Psoas muscle (tissue), 8 donors: ENCODE results near the gene CSF2. TPM values are rescaled to one million over a fixed set of nuclear protein-coding genes. Genes with fewer than 3 reads are reported as not detected.

Source experiments
- ATAC-seq, 4 donors: fragments of 200-7000 bp; cut with Tn5 transposase; one replicate each; pipeline ENCODE4 v1.9.1; 2020; ENCODE audit warnings: moderate library complexity in 3 of 4, mild to moderate bottlenecking in 2 of 4
- DNase-seq, 2 donors: peaks; one replicate each; pipeline ENCODE4 v3.0.0-alpha.2; 2020
- H3K27ac ChIP-seq: fragments of 200-600 bp; one replicate; pipeline ENCODE4 v1.8.0; 2022
- H3K27me3 ChIP-seq, 3 donors: fragments of 200-600 bp in 1 of 3; one replicate each; pipeline versions ENCODE4 v1.6.1 to v1.8.0; 2013 to 2022; ENCODE audit warnings: low read length in 2 of 3, mild to moderate bottlenecking in 2 of 3, moderate library complexity in 1 of 3; ENCODE audit not compliant: insufficient read depth in 3 of 3
- H3K36me3 ChIP-seq, 2 donors: fragments of 200-600 bp in 1 of 2; one replicate each; pipeline versions ENCODE4 v1.6.1 to v1.8.0; 2013 to 2022; ENCODE audit warnings: low read depth in 1 of 2, mild to moderate bottlenecking in 1 of 2, moderate library complexity in 1 of 2; ENCODE audit not compliant: insufficient read depth in 1 of 2
- H3K4me1 ChIP-seq: fragments of 200-600 bp; one replicate; pipeline ENCODE4 v1.8.0; 2022
- H3K4me3 ChIP-seq: fragments of 200-600 bp; one replicate; pipeline ENCODE4 v1.8.0; 2022; ENCODE audit warnings: mild to moderate bottlenecking
- H3K9me3 ChIP-seq: fragments of 200-600 bp; one replicate; pipeline ENCODE4 v1.8.0; 2022
- WGBS, 3 donors: extraction: QIAGEN DNeasy Blood & Tissue Kit; methylation state at CpG; one replicate each; pipeline versions ENCODE4 v1.1.6 to v1.1.7; 2013; 5-methylcytosine and 5-hydroxymethylcytosine counted together
- intact Hi-C, 2 donors: fragments of 100-400 bp; cut with DNase I; formaldehyde crosslinking; loops; one replicate each; pipeline versions ENCODE4 v1.11.0 to v1.14.2; 2022
- polyA plus RNA-seq, 3 donors: library from polyadenylated mRNA; stranded (reverse); fragments of 200-250 nt; gene quantifications; one replicate each; pipeline ENCODE4 v1.2.3, GENCODE V29; 2013
- total RNA-seq, 4 donors: library from RNA; stranded (reverse); fragmentation: NEBNext Ultra II Directional in 2 of 4; extraction: Animal tissue kit (Norgen Biotek cat#: 25700) in 2 of 4; gene quantifications; one replicate each; pipeline versions ENCODE4 v1.2.1 to v1.2.4, GENCODE V29; 2021 to 2023
- TF ChIP-seq, protein P1 (sequence below): fragments of 200-600 bp; IDR thresholded peaks from one replicate; pipeline ENCODE4 v1.8.0; 2022; ENCODE audit warnings: antibody characterized with exemption
- donor health status: healthy with polysubstance abuse.
- donor health status: DM: no; HTN: no; CAD: no; lungs with moderate emphysema.
- donor health status: Bipolar disorder and iron deficiency.
- donor health status: healthy.
- donor health status: DM: yes; HTN: yes; CAD: no.
- donor health status: DM: no; HTN: no; CAD: no.
- donor health status: DM: no; HTN: no; CAD: no.
- donor health status: DM: yes; HTN: yes; CAD: no.

Gene CSF2
- total and polyA plus RNA-seq, 7 donors = 0.14 TPM; not detected in 6

DNA sequence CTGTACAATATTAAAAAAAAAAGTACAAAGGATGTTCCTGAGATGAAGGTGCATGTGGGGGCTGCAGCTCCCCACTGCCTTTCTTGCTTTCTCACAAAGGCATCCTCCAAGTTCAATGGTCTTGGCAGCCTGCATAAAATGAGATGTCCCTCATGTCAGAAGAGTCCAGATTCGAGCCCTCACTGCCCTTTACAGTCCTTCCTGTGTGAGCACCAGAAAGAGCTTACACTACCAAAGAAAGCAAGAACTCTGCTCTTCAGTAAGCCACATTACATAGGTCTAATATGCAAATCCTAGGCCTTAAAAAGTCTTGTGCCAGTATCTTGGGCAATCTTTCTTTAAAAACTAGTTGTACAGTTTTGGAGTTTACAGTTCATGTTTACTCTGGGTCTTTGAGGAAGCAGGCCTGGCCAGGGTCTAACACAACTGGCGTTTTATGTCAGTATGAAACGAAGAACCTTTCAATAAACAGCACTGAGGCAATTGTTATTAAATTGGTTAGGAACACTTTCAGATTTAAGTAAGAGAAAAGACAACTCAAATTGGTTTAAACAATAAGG lies 36.0 kb downstream of the CSF2 start:
- intact Hi-C loops = no loop called here
- Histone ChIP-seq H3K27ac (no peak overlapping the region), H3K4me1 (no peaks in the 10 kb centered on the region), H3K27me3 (no peaks in the 10 kb centered on the region), H3K9me3 (no peaks in the 10 kb centered on the region), H3K36me3 (no peaks in the 10 kb centered on the region), H3K4me3 (no peak overlapping the region)
- TF ChIP-seq, protein P1, sequence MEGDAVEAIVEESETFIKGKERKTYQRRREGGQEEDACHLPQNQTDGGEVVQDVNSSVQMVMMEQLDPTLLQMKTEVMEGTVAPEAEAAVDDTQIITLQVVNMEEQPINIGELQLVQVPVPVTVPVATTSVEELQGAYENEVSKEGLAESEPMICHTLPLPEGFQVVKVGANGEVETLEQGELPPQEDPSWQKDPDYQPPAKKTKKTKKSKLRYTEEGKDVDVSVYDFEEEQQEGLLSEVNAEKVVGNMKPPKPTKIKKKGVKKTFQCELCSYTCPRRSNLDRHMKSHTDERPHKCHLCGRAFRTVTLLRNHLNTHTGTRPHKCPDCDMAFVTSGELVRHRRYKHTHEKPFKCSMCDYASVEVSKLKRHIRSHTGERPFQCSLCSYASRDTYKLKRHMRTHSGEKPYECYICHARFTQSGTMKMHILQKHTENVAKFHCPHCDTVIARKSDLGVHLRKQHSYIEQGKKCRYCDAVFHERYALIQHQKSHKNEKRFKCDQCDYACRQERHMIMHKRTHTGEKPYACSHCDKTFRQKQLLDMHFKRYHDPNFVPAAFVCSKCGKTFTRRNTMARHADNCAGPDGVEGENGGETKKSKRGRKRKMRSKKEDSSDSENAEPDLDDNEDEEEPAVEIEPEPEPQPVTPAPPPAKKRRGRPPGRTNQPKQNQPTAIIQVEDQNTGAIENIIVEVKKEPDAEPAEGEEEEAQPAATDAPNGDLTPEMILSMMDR = no peak
- 83 to 85% (median 84%) methylated on average over 3 of the region's 3 CpGs for WGBS, 3 donors
- DNase-seq = no peak
- no peak for ATAC-seq

DNA sequence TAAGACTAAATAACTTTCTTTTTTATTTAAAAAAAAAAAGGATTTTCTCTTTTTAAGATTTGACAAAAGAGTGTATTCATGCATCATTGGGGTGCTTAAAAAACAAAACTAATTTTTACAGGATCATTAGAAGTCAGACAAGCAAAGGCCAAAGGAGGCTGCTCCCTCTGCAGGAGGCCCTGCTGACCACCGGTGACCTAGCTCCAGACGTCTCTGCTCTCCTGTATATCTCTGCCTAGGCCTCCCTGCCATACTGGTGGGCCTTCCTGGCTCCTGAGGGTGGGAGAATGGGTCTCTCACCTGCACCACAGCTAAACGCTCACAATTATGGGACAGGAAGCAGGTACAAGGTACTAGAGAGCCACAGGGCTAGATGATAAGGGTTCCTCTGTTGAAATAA lies 36.6 kb downstream of the CSF2 start:
- intact Hi-C loops = no loop called here

DNA sequence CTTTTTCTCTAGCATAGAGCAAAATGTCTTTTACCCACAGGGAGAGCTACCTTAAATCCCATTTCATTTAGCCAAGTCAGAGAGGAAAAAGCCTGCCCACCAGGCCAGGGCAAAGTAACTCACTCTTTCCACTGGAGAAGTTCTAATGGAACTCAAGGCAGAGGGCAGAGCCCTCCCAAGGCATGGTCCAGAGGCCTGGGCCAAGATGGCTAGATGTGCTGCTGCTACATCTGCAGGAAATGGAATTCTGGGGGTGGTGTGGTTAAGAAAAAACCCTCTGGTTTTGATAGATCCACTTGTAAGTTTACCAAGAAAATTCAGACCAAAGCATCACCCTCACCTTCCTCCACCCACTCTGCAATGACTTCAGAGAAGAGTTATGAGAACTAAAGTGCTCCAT lies 37.3 kb downstream of the CSF2 start:
- ATAC-seq = no peak
- intact Hi-C loops = no loop called here
- Histone ChIP-seq H3K27me3 (no peaks in the 10 kb centered on the region), H3K4me3 (no peak overlapping the region), H3K9me3 (no peaks in the 10 kb centered on the region), H3K36me3 (no peaks in the 10 kb centered on the region), H3K27ac (no peak overlapping the region), H3K4me1 (no peaks in the 10 kb centered on the region)
- TF ChIP-seq, protein P1 = no peak
- no peak for DNase-seq

More for the DNA sequence above, 36.6 kb downstream of the CSF2 start:
- Histone ChIP-seq H3K36me3 (no peaks in the 10 kb centered on the region), H3K4me3 (no peak overlapping the region), H3K27me3 (no peaks in the 10 kb centered on the region), H3K4me1 (no peaks in the 10 kb centered on the region), H3K27ac (no peak overlapping the region), H3K9me3 (no peaks in the 10 kb centered on the region)
- ATAC-seq (no peak), DNase-seq (no peak)
- 64 to 75% (median 72%) methylated on average over 3 of the region's 3 CpGs for WGBS, 3 donors
- TF ChIP-seq, protein P1 = no peak

DNA sequence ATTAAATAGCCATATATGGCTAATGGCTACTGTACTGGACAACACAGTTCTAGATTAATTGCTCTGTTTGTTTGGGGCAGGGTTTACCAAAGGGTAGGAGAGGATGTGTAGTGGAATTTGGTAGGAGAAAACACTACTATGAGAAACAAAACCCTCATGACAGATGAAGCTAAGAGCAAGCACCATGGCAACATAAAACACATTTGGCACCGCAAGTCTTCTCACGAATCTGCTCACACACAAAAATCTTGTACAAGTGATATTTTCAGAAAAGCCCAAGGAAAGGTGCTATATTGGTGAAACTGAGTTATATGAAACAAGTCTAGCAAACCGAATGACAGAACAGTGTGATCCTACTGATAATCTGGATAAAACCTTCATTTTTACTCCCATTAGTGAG lies 38.5 kb downstream of the CSF2 start:
- no peak for DNase-seq
- ATAC-seq = no peak
- WGBS, 3 donors = 79 to 83% (median 79%) methylated on average over 3 of the region's 3 CpGs
- no peaks in the 10 kb centered on the region for H3K27me3 ChIP-seq
- H3K27ac ChIP-seq = no peak overlapping the region
- TF ChIP-seq, protein P1 = no peak
- intact Hi-C loops = no loop called here
- no peak overlapping the region for H3K4me3 ChIP-seq
- no peaks in the 10 kb centered on the region for H3K36me3 ChIP-seq
- no peaks in the 10 kb centered on the region for H3K9me3 ChIP-seq
- no peaks in the 10 kb centered on the region for H3K4me1 ChIP-seq
